Activated naive CD4-positive, alpha-beta T cell (primary cell): Measurements from ENCODE around the gene MRPL54.
"Not testable (repeated sequence)": the region's sequence is repeated elsewhere in the genome, so short reads cannot be mapped to it uniquely, and the experiment has no call there.

Source experiments
- DNase-seq, 4 experiments: peaks; one replicate each; lab custom pipeline; 2025; lab: John Stamatoyannopoulos, UW

The MRPL54 gene

GRCh38 chr19:3810708-3811355 lies 48.4 kb downstream of the MRPL54 start:
- no peak for DNase-seq

DNA sequence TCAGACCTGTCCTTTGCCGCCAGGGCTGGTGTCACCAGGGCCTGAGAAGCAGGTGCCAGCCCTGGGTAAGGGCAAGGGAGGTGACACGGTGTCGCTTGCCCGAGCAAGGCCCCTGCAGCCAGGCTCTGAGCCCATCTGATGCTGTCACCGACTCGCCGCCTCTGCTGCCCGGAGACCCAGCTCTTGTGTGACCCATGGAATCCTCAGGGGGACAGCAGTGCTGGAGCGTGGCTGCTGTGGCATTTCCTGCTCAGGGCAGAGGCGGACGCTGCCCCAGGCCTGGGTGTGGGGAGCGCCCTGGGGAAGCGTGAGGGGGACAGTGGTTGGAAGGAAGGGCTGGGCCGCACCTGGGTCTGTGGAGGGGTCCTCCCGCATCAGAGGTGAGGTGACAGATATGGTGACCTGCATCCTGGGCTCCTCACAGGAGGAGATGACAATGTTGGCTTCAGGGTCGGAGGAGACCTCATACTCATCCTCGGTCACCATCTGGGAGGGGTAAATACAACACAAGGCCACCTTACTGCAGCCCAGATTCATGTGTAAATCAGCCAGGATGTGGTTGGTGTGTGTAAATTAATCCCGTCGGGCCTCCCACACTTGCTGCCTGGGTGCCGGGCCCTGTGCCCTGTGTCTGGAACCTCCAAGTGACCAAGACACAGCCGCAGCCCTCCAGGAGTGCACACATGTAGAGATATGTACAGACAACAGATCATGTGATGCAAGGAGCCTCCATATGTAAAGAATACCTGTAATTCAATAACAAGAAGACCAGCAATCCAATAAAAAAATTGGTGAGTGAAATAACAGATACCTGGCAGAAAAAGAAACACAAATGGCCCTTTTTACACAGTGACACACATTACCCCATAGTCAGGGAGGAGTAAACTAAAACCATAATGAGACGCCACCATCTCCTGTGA lies 51.3 kb downstream of the MRPL54 start:
- no peak for DNase-seq

DNA sequence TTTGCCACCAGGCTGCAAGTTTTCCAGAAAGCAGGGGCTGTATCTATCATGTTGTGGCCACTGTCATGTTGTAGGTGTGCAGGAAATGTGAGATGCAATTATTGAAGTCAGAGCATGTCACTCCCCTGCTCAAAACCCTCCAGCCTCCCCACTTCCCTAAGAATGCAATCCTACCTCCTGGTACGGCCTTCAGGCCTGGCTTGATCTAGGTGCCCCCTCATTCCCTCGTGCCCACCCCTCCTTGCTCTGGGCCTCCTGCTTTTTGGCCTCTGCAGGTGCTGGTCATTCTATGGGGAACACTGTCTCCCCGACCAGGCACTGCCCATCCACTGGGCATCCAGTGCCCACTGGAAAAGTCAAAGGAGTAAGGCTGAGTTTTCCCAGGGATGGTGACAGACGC lies 52.2 kb downstream of the MRPL54 start:
- DNase-seq, result no peak

GRCh38 chr19:3816148-3816547 lies 53.7 kb downstream of the MRPL54 start:
- not testable (repeated sequence) for DNase-seq

DNA sequence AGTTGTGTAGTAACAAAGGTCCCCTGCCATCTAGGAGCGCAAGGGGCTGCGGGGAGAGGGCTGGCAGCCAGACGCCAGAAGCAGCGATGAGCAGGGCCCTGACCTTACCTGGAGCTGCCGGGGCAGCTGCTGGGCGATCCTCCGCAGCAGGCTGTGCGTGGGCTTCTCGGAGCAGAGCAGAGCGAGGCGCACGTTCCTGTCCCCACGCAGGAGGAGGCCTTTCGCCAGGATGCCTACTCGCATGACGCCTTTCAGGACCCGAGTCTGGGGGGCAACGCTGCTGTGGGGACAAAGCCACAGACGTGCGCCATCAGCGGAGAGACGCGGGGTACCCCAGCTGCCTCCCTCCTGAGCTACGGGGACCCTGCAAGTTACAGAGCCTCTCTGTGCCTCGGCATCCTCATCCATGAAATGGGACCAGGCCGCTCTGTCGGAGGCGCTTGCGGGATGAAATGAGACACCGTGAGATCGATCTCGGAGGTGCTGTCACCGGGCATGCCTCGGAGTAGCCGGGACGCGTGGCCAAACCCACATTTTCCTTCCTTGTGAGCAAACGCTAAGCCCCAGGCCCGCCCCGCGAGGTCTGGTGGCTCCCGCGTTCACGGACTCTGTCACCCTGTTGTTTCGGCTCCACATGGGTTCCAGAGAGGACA lies 54.2 kb downstream of the MRPL54 start:
- DNase-seq, result no peak
